ENCODE measurements around the gene PARD3B. TPM values are rescaled to one million over a fixed set of nuclear protein-coding genes. Genes with fewer than 3 reads are reported as not detected.

The PARD3B gene
- total RNA-seq, 4 donors from 2014 or later = 27.8 to 39.3 (median 33.7) TPM

GRCh38 chr2:204923957-204924356, 378.7 kb downstream of the PARD3B start:
- TF ChIP-seq CTCF (IDR thresholded peaks at IDR 0.05) = no peak
- no peak for ATAC-seq (ENCODE audit: low FRiP score)

DNA sequence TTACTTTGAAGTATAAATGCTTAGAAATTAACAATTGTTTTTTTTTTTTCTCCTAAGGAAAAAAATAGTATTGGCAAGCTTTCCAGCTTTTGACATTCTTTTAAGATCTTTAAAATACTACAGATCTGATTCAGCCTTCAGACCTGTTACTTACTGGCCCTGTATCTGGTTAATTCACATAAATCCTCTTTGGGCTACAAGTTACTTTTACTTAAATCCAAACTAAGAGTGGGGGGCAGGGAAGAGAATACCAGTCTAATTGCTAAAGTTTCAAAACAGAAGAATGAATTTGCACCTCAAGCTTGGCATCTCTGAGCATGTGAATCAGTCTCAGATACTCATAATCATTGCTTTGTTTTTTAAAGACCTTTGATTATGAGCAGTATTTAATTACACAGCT, 386.3 kb downstream of the PARD3B start:
- TF ChIP-seq CTCF (IDR thresholded peaks at IDR 0.05) = no peak
- ATAC-seq (ENCODE audit: low FRiP score) = no peak
- DNase-seq (ENCODE audit: low spot score) = no peak

More at GRCh38 chr2:204923957-204924356, 378.7 kb downstream of the PARD3B start:
- DNase-seq (ENCODE audit: low spot score) = no peak

DNA sequence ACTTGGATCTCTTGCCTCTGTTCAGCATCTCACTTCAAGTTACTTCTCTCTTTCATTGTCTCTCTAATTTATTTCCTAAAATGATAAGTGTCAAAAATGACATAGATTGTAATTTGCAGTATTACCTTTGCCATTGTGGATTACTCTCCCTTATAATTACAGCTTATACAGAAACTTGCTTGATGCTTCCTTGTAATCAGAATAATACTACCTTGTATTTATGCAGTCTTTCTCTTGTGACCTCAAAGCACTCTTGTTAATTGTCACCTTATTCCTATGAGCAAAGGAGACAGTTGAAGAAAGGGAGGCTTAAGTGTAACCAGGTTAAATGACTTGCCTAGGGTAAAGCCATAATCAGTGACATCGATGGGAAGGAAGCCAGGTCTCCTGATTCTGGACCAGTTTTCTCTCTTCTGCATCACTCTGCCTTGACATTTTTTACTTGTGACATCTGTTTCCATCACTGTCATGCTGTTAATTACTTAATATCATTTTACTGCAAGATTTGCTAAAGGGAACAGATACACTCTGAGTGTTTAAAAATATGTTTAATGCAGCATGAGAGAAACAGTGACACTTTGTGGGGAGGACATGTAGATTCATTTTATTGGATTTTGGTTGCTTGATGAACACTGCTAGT, 388.6 kb downstream of the PARD3B start:
- ATAC-seq (ENCODE audit: low FRiP score) (no peak), DNase-seq (ENCODE audit: low spot score) (no peak)
- TF ChIP-seq CTCF (IDR thresholded peaks at IDR 0.05) = no peak

DNA sequence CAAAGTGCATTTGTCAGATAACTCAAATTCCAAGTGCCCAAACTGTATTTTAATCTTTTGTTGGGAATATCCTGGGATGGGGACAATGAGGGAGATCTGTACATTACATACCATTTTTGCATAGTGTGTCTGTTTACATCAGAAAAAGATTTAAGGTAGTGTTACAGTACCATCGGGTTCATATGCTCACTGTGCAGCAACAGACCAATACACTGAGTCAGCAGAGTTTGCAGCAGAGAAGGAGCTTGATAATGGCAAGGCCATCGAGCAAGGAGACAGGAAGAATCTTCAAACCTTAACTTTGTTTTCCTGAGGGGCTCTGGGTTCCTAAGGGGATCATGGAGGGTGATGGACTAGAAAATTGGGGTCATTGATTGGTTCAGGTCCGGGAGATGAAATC, 399.7 kb downstream of the PARD3B start:
- DNase-seq (ENCODE audit: low spot score) (no peak), ATAC-seq (ENCODE audit: low FRiP score) (no peak)
- no peak for TF ChIP-seq CTCF (IDR thresholded peaks at IDR 0.05)

DNA sequence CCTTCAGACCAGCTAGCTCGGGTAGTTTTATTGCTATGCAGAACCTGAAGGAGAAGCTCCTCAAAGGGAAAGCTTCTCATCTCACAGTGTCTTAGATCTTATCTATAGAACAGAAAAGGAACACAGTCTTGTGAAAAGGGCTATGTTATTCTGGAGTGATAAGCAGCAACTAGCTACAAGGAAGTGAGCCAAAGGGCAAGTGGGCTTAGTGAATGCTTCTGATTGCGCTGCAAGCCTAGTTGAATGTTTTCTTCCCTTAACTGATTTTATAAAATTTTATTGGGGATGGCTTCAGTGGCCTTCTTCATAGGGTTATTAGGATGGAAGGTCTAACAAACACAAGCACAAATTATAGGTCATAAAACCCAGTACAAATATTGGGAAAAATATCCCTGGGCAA, 400.1 kb downstream of the PARD3B start:
- no peak for ATAC-seq (ENCODE audit: low FRiP score)
- TF ChIP-seq CTCF (IDR thresholded peaks at IDR 0.05) = no peak

DNA sequence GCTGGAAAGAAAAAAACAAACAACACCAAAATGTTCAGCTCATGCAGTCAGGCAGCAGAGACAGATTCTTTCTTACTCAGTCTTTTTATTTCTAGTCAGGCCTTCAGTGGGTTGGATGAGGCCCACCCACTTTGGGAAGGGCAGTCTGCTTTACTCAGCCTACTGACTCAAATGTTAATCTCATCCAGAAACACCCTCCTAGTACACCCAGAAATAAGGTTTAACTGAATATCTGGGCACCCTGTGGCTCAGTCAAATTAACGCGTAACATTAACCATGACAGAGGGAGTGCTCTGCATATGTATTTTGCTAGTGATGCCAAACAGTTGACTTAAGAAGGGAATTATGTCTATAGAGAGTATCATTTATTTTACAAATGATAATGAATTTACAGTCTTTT, 401.6 kb downstream of the PARD3B start:
- no peak for TF ChIP-seq CTCF (IDR thresholded peaks at IDR 0.05)
- DNase-seq (ENCODE audit: low spot score) (no peak), ATAC-seq (ENCODE audit: low FRiP score) (no peak)

More for the DNA sequence above, 400.1 kb downstream of the PARD3B start:
- no peak for DNase-seq (ENCODE audit: low spot score)

GRCh38 chr2:204947405-204947804, 402.1 kb downstream of the PARD3B start:
- ATAC-seq (ENCODE audit: low FRiP score) (no peak), DNase-seq (ENCODE audit: low spot score) (no peak)
- TF ChIP-seq CTCF (IDR thresholded peaks at IDR 0.05) = no peak

Data from omental fat pad (tissue), 4 donors.